Mesodermal cell (in vitro differentiated cells): Measurements from ENCODE around the gene FXR1.

Source experiments
- H3K27ac ChIP-seq: 2 replicates; pipeline ENCODE4 v1.7.0; 2013; ENCODE audit warnings: mild to moderate bottlenecking, low read depth, low read length, moderate library complexity; ENCODE audit not compliant: severe bottlenecking
- H3K36me3 ChIP-seq: 2 replicates; pipeline ENCODE4 v1.7.1; 2013; ENCODE audit warnings: mild to moderate bottlenecking, low read length, moderate library complexity; ENCODE audit not compliant: control insufficient read depth, insufficient read depth
- H3K4me1 ChIP-seq: one replicate; pipeline ENCODE4 v1.7.1; 2013; ENCODE audit warnings: mild to moderate bottlenecking, low read length; ENCODE audit not compliant: insufficient read depth, control insufficient read depth, poor library complexity, severe bottlenecking
- H3K4me3 ChIP-seq: 2 replicates; pipeline ENCODE4 v1.7.0; 2013; ENCODE audit warnings: low read length, control low read depth, mild to moderate bottlenecking; ENCODE audit not compliant: insufficient read depth, poor library complexity, severe bottlenecking; ENCODE audit errors: extremely low read depth
- H3K9me3 ChIP-seq: 2 replicates; pipeline ENCODE4 v1.7.1; 2013; ENCODE audit warnings: mild to moderate bottlenecking, low read length, moderate library complexity; ENCODE audit not compliant: control insufficient read depth
- WGBS, 2 experiments: methylation state at CpG; one replicate each; pipeline ENCODE4 v1.1.5; 2013; ENCODE audit warnings: missing lambda C conversion rate in 2 of 2; ENCODE audit not compliant: insufficient coverage in 2 of 2; 5-methylcytosine and 5-hydroxymethylcytosine counted together

Gene FXR1

DNA sequence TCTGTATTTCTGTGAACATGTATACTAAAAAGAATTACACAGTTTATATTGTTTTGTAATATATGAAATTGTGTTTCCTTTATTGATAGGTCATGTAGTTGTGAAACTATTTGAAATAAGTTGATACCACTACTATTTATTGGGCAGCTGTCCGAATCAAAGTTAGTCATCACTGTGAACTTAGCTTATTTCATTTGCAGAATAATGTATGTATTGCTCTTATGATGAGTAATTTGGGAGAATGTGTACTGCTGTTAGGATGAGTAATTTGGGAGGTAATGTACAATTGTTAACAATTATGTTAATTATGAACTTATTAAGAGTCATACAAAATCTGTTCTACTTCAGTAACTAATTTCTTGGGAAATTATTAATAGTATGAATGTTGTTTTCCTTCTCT is 22.2 kb downstream of the FXR1 start:
- no CpG with 5 or more reads among the region's 1 CpG for WGBS, 2 experiments

DNA sequence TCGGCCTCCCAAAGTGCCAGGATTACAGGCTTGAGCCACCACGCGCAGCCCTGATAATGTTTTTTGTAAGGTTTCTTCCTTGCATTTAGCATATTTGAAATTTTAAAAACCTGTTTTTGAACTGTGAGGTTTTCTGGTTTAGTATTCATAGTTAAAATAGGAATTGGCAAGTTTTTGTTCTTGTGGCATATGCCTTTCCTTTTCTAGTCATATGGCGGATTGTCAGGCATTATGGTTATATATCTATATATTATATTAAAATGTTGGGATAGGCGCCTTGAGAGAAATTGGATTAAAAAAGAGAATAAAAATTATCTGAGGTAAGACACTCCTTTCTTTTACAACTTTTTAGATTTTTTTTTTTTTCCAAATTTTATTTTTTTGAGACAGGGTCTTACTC is 28.4 kb downstream of the FXR1 start:
- WGBS, 2 experiments = 85 to 100% methylated on average over 2 to 3 of the region's 5 CpGs

More for the DNA sequence above, 22.2 kb downstream of the FXR1 start:
- H3K9me3 ChIP-seq = no peaks in the 10 kb centered on the region
- H3K27ac ChIP-seq = no peak overlapping the region
- peaks cover 5% of the 10 kb centered on the region for H3K4me1 ChIP-seq
- peaks cover 47% of the 10 kb centered on the region for H3K36me3 ChIP-seq
- no peak overlapping the region for H3K4me3 ChIP-seq

DNA sequence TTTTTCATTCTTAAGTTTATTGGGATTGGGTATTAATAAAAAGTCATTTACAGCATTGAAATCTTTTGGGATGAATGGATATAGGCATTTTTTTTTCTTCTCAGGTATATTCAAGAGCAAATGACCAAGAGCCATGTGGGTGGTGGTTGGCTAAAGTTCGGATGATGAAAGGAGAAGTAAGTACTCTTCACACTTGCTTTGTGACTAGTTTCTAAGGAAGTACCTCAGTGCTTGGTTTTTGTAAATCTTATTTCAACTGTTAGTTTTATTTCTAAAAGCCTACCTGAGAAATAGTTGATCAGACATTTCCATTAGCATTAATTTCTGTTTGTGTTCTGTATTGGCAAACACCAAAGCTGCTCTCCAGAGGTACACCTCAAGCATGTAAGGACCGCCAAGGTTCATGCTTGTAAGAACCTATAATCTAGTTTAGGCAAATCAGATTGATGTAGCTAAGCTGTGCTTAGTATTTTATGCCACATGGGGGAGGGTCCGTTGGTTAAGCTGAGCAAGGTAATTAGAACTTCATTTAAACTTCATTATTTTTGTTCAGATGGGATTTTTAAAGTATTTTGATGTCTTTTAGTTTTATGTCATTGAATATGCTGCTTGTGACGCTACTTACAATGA is 35.4 kb downstream of the FXR1 start:
- Histone ChIP-seq H3K36me3 (peaks cover 86% of the 10 kb centered on the region), H3K9me3 (no peaks in the 10 kb centered on the region), H3K4me3 (no peak overlapping the region), H3K4me1 (no peaks in the 10 kb centered on the region), H3K27ac (no peak overlapping the region)
- 67% methylated on average over 2 of the region's 4 CpGs; no CpG with 5 or more reads in 1 of the 2 experiments for WGBS, 2 experiments

More for the DNA sequence above, 28.4 kb downstream of the FXR1 start:
- no peak overlapping the region for H3K4me3 ChIP-seq
- no peaks in the 10 kb centered on the region for H3K4me1 ChIP-seq
- H3K27ac ChIP-seq = no peak overlapping the region
- no peaks in the 10 kb centered on the region for H3K9me3 ChIP-seq
- H3K36me3 ChIP-seq = peaks cover 67% of the 10 kb centered on the region

DNA sequence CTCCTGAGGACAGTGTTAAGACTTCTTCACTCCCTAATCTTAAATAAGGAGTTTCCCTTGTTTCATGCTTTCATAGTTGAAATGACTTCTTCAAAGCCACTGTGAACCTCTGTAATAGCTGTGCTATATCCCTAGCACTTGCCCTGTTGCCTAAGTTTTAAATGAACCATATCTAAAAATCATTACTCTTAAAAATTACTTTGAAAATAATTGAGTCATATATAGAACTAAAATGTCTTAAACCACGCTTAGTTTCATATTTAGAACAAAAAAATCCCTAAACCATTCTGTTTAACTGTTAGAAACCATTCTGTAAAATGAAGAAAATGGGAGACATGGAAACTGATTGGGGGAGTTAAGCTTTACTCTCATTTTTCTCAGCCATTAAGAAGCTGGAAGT is 47.2 kb downstream of the FXR1 start:
- H3K4me1 ChIP-seq = no peaks in the 10 kb centered on the region
- H3K36me3 ChIP-seq = peaks cover 80% of the 10 kb centered on the region
- H3K4me3 ChIP-seq = no peak overlapping the region
- WGBS, 2 experiments = no CpG with 5 or more reads among the region's 1 CpG
- H3K9me3 ChIP-seq = no peaks in the 10 kb centered on the region
- no peak overlapping the region for H3K27ac ChIP-seq

DNA sequence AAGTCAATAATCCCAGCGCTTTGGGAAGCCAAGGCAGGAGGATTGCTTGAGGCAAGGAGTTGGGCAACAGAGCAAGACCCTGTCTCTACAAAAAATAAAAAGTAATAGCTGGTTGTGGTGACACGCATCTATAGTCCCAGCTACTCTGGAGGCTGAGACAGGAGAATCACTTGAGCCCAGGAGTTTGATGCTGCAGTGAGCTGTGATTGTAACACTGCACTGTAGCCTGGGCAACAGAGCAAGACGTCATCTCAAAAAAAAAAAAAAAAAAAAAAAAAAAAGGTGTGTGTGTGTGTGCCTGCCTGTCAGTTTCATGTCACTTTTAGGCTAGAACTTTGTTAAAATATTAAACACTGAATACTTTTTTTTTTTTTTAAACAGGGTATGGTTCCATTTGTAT is 48.6 kb downstream of the FXR1 start:
- no peak overlapping the region for H3K4me3 ChIP-seq
- H3K9me3 ChIP-seq = no peaks in the 10 kb centered on the region
- H3K36me3 ChIP-seq = peaks cover 75% of the 10 kb centered on the region
- no peak overlapping the region for H3K27ac ChIP-seq
- 92 to 93% methylated on average over 2 of the region's 3 CpGs for WGBS, 2 experiments
- no peaks in the 10 kb centered on the region for H3K4me1 ChIP-seq

DNA sequence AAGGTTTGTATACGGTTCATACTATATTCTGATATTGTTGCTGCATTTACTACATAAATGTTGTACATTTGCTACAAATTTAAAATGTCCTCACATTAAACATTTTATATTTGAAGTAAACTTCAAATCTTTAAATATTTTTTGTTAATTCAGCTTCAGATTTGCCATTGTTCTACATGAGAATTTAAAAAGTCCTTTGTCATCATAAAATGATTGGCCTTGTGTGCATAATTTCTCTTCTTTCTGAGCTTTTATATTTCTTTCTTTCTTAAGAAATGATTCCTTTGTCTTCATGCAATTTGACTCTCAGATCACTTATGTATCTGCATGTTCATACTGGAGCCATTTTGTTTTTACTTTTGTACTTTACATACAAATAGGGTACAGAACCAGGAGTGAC is 49.1 kb downstream of the FXR1 start:
- no CpG with 5 or more reads among the region's 1 CpG for WGBS, 2 experiments
- Histone ChIP-seq H3K27ac (no peak overlapping the region), H3K9me3 (no peaks in the 10 kb centered on the region), H3K36me3 (peaks cover 75% of the 10 kb centered on the region), H3K4me3 (no peak overlapping the region), H3K4me1 (no peaks in the 10 kb centered on the region)

DNA sequence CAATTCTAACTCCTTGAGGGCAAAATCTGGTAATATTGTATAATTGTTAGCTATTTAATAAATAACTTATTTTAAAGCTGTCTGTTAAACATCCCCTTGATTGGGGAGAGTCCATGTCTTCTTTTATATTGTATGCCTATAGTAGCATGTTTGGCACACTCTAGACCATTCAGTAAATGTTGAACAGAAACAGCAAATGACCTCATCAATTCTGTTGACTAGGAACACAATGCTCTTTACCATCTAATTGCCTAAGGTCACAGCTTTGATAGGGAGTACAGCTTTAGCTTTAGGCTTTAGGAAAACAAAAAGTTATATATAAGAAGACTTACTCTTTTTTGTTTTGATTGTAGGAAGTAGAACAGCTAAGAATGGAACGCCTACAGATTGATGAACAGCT is 50.1 kb downstream of the FXR1 start:
- WGBS, 2 experiments = 83% methylated on average over 1 of the region's 1 CpG; no CpG with 5 or more reads in 1 of the 2 experiments
- Histone ChIP-seq H3K4me1 (no peaks in the 10 kb centered on the region), H3K4me3 (no peak overlapping the region), H3K27ac (no peak overlapping the region), H3K9me3 (no peaks in the 10 kb centered on the region), H3K36me3 (peaks cover 74% of the 10 kb centered on the region)

DNA sequence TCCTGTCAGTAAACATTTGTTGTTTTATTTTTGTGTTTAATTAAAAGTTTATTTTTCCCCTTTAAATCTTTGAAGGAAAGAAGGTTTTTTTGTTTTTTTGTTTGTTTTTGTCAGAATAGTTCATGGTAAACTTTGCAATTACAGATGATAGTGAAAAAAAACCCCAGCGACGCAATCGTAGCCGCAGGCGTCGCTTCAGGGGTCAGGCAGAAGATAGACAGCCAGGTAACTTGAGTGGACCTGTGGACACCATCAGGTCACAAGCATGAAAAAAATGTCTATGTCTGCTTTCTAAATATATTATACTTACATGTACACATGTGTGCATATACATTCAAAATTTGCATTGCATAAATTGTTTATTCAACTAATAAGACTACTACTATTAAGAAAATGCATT is 58.5 kb downstream of the FXR1 start:
- no peak overlapping the region for H3K4me3 ChIP-seq
- no peaks in the 10 kb centered on the region for H3K9me3 ChIP-seq
- WGBS, 2 experiments = 98% methylated on average over 6 of the region's 6 CpGs; no CpG with 5 or more reads in 1 of the 2 experiments
- H3K36me3 ChIP-seq = peaks cover 74% of the 10 kb centered on the region
- no peaks in the 10 kb centered on the region for H3K4me1 ChIP-seq
- no peak overlapping the region for H3K27ac ChIP-seq

DNA sequence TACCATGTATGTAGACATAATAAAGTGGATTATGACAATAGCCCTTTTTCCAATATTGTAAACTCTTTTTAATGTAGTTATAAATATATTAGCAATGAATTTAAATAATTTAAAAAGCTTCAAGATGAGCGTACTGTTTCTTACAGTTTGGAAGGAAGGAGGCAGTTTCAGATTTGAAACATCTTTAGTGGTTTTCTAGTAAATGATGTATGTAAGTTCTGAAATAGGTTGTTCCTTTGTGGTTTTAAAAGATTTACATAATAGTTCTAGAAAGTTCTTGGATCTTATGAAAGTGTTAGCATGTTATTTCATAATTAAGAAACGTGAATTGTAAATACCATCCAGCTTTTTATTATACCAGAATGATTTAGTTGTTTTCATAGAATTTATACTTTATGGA is 61.1 kb downstream of the FXR1 start:
- Histone ChIP-seq H3K4me3 (no peak overlapping the region), H3K36me3 (peaks cover 65% of the 10 kb centered on the region), H3K27ac (no peak overlapping the region), H3K4me1 (no peaks in the 10 kb centered on the region), H3K9me3 (no peaks in the 10 kb centered on the region)
- no CpG with 5 or more reads among the region's 2 CpGs for WGBS, 2 experiments

DNA sequence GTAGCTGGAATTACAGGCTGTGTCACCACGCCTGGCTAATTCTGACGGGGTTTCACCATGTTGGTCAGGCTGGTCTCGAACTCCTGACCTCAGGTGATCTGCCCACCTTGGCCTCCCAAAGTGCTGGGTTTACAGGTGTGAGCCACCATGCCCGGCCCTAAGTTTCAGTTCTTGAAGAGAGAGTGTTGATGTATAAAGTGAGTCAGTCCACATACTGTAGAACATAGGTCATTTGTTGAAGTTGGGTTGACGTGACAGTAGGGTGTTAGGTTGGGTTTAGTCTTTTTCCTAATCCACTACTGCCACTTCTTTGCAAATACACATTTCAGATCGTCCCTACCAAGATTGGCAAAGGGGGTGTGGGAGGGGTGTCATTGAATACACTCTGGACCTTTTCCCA is 61.8 kb downstream of the FXR1 start:
- Histone ChIP-seq H3K27ac (no peak overlapping the region), H3K4me3 (no peak overlapping the region), H3K4me1 (no peaks in the 10 kb centered on the region), H3K9me3 (no peaks in the 10 kb centered on the region), H3K36me3 (peaks cover 65% of the 10 kb centered on the region)
- 90 to 94% methylated on average over 3 to 4 of the region's 6 CpGs for WGBS, 2 experiments

DNA sequence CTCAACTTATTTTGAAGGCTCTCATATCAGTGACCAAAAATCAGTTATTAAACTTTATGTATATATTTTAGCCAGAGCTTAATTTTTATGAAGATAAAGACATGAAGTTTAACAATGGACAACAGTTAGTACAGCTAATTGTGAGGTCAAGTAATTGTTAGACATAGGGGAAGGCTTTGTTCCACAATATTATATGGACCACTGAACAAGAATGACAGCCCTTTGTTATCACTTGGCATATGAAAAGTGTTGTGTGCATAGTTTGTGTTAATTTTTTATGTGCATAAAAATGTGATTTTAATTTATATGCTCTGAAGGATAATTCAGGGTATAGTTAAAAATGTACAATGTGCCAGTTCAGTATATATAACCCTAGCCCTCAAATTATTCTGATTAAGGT is 65.0 kb downstream of the FXR1 start:
- H3K4me3 ChIP-seq = no peak overlapping the region
- no peak overlapping the region for H3K27ac ChIP-seq
- peaks cover 41% of the 10 kb centered on the region for H3K36me3 ChIP-seq
- no peaks in the 10 kb centered on the region for H3K9me3 ChIP-seq
- H3K4me1 ChIP-seq = no peaks in the 10 kb centered on the region
